NCI-H774 (cell line): ENCODE results near the gene MRPS24.
"Not testable (repeated sequence)": the region's sequence is repeated elsewhere in the genome, so short reads cannot be mapped to it uniquely, and the experiment has no call there.

Experiments used
- DNase-seq: peaks from one replicate; lab custom pipeline; 2025; lab: John Stamatoyannopoulos, UW

The MRPS24 gene

GRCh38 chr7:43838201-43838658, 31.1 kb downstream of the MRPS24 start:
- DNase-seq: no peak

- no peak for DNase-seq
Observed at GRCh38 chr7:43834463-43835251, 34.7 kb downstream of the MRPS24 start.

GRCh38 chr7:43830917-43831316, 38.4 kb downstream of the MRPS24 start:
- DNase-seq: not testable (repeated sequence)

- DNase-seq: no peak
Observed at GRCh38 chr7:43825391-43825808, 43.9 kb downstream of the MRPS24 start.

DNA sequence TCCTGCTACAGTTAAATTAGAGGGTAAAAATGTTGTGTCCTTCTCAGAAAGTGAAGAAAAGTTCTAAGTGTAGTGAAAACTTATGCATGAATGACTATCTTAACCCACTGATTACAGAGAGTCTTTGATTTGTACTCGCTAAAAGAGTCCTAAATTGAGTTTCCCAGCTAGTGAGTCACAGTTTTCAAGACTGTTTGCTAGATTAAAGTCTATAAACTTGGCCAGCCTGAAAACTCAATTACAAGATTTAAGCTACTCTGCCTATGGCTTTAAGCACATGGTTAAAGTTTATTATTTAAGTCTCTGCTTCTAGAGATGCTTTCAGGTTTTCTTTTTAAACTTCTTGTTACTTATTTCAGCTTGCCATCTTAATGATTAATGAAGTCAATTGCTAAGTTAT, 44.4 kb downstream of the MRPS24 start:
- no peak for DNase-seq

GRCh38 chr7:43824513-43824912, 44.8 kb downstream of the MRPS24 start:
- DNase-seq: not testable (repeated sequence)

DNA sequence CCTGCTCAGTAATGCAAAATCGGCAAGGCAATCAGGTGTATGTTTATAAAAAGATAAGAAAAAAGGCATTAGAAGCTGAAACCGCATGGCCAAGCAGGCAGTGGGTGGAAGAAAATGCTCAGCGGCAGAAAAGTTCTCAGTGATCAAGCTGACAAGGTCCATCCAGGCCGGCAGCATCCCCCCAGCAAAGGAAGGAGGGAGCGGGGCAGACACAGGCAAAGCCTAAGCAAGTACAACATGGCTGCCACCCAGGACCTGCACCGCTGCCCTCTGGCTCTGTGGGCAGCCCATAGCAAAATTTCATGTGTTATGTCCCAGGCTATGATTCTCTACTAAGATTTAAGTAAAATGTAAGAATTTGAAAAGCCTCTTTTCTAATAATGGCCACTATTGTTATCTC, 45.4 kb downstream of the MRPS24 start:
- DNase-seq: no peak

DNA sequence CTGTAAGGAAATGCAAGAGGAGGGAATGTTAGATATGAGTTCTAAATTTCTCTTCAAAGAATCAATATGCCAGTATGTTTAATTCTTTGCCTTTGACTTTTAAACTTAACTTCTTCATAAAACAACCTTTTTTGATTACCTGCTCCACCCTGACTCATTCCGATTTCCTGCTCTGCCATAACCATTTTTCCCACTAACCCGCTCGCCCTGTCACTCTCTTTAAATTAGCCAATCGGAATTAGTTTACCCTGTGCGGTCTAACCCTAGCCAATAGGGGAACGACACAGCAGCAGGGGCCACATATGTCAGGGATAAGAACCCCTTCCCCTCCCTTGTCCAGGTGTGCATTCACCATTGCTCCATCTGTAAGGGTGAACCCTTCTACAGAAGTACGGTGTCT, 45.9 kb downstream of the MRPS24 start:
- not testable (repeated sequence) for DNase-seq
